ENCODE measurements around the gene RAB23. TPM values are rescaled to one million over a fixed set of nuclear protein-coding genes. Genes with fewer than 3 reads are reported as not detected.

Gene RAB23
- total RNA-seq, 1 experiment from 2014 or later = 11.7 TPM

GRCh38 chr6:57177545-57178265, 44.4 kb downstream of the RAB23 start:
- DNase-seq (ENCODE audit: low read depth, low spot score) = no peak
- no TSS peak for BruUV-seq (replicated peaks)
- Histone ChIP-seq H3K4me2 (ENCODE audit: low read length) (no peak overlapping the region), H3K36me3 (ENCODE audit: control insufficient read depth in 1 of 2, insufficient read depth in 2 of 2, low read length in 2 of 2) (0 out of 4 replicates have a peak, but pooled peaks cover 0 to 8% of the 10 kb centered on the region in 2 experiments), H3K27ac (ENCODE audit: low read depth, low read length) (no peak overlapping the region), H4K20me1 (ENCODE audit: insufficient read depth) (no peaks in the 10 kb centered on the region; the same call in 1 of the 2 replicates), H3K79me2 (ENCODE audit: insufficient read depth, low read length) (peaks cover 96% of the 10 kb centered on the region), H3K9me2 (ENCODE audit: insufficient read depth) (no peaks in the 10 kb centered on the region), H3K9ac (ENCODE audit: low read length) (no peak overlapping the region), H3K4me1 (ENCODE audit: control insufficient read depth in 1 of 2, insufficient read depth in 2 of 2, low read length in 2 of 2) (peaks cover 6 to 14% of the 10 kb centered on the region in 2 experiments; a peak in 3 of 4 replicates), H3K4me3 (replicated peaks in 1 of 2; ENCODE audit: low read depth in 1 of 2, low read length in 2 of 2) (no peak overlapping the region), H2AFZ (ENCODE audit: low read depth, low read length, poor library complexity, severe bottlenecking) (no peak overlapping the region), H3K9me3 (ENCODE audit: control insufficient read depth in 1 of 2, insufficient read depth in 1 of 2, low read depth in 1 of 2, low read length in 2 of 2) (no peaks in the 10 kb centered on the region), H3K27me3 (ENCODE audit: insufficient read depth, low read length) (no peaks in the 10 kb centered on the region)
- ChIA-PET CTCF (no interaction called here), RAD21 (ENCODE audit: low non-redundant PET in 1 of 2, low total read pairs in 2 of 2, uncharacterized antibody in 2 of 2, unreplicated experiment in 2 of 2) (no interaction called here), POLR2A (no interaction called here)
- no peak for ATAC-seq
- TF ChIP-seq CTCF (IDR thresholded peaks at IDR 0.05 in 2 of 3, conservative IDR thresholded peaks at IDR 0.05 in 1 of 3; ENCODE audit: borderline replicate concordance in 1 of 3, insufficient read depth in 1 of 3, low read depth in 2 of 3, low read length in 2 of 3) (no peak), CBX3 (IDR thresholded peaks at IDR 0.05; ENCODE audit: low read depth) (no peak), ELF1 (IDR thresholded peaks at IDR 0.05; ENCODE audit: borderline replicate concordance, low read depth) (no peak), EGR1 (IDR thresholded peaks at IDR 0.05; ENCODE audit: low read depth) (no peak), SRF (IDR thresholded peaks at IDR 0.05; ENCODE audit: low read depth) (no peak), ATF3 (IDR thresholded peaks at IDR 0.05) (no peak), SIN3A (IDR thresholded peaks at IDR 0.05; ENCODE audit: low read depth) (no peak), EZH2 (IDR thresholded peaks at IDR 0.05) (no peak), EZH2phosphoT487 (IDR thresholded peaks at IDR 0.05; ENCODE audit: borderline replicate concordance) (no peak), CEBPB (IDR thresholded peaks at IDR 0.05; ENCODE audit: low read depth) (no peak), POLR2AphosphoS5 (IDR thresholded peaks at IDR 0.05; ENCODE audit: low read depth, low read length) (no peak), TCF7L2 (IDR thresholded peaks at IDR 0.05; ENCODE audit: borderline replicate concordance, extremely low read depth, insufficient read depth, insufficient read length) (no peak), ZBTB33 (IDR thresholded peaks at IDR 0.05; ENCODE audit: extremely low read depth, insufficient replicate concordance, low read length) (no peak), POLR2A (IDR thresholded peaks at IDR 0.05; ENCODE audit: borderline replicate concordance, extremely low read depth, insufficient read depth, insufficient read length) (no peak)
- intact Hi-C loops (cut with micrococcal nuclease) = no loop called here

All from HCT116 (cell line).